Upper lobe of left lung (tissue), 6 donors: ENCODE measurements around the gene LIPT2. TPM values are rescaled to one million over a fixed set of nuclear protein-coding genes. Genes with fewer than 3 reads are reported as not detected.

Experiments used
- ATAC-seq, 2 donors: fragments of 200-7000 bp; cut with Tn5 transposase; one replicate each; pipeline ENCODE4 v1.9.1; 2022; ENCODE audit warnings: mild to moderate bottlenecking in 2 of 2, moderate library complexity in 2 of 2; ENCODE audit not compliant: low FRiP score in 2 of 2
- DNase-seq, 2 donors: peaks; one replicate each; pipeline ENCODE4 v3.0.0-alpha.2; 2019 to 2020
- H3K27ac ChIP-seq, 4 donors: fragments of 200-600 bp; sonication (generic); one replicate each; pipeline ENCODE4 v1.5.1; 2016 to 2019
- H3K27me3 ChIP-seq, 4 donors: fragments of 200-600 bp; sonication (generic); one replicate each; pipeline ENCODE4 v1.5.1; 2017 to 2019
- H3K36me3 ChIP-seq, 4 donors: fragments of 200-600 bp; sonication (generic); one replicate each; pipeline ENCODE4 v1.5.1; 2016 to 2019
- H3K4me1 ChIP-seq, 4 donors: fragments of 200-600 bp; sonication (generic); one replicate each; pipeline ENCODE4 v1.5.1; 2018 to 2019
- H3K4me3 ChIP-seq, 4 donors: fragments of 200-600 bp; sonication (generic); one replicate each; pipeline ENCODE4 v1.5.1; 2017 to 2019; ENCODE audit warnings: mild to moderate bottlenecking in 2 of 4, moderate library complexity in 1 of 4
- H3K9me3 ChIP-seq, 4 donors: fragments of 200-600 bp; sonication (generic); one replicate each; pipeline ENCODE4 v1.5.1; 2018 to 2019
- CTCF ChIP-seq, 6 experiments: fragments of 450-650 bp in 4 of 6; fragments of 200-600 bp in 2 of 6; sonication (generic) in 2 of 6; IDR thresholded peaks; one replicate each; pipeline ENCODE4 v1.5.1; 2016 to 2019; ENCODE audit warnings: antibody characterized with exemption in 6 of 6
- EP300 ChIP-seq, 4 donors: sonication (generic); formaldehyde crosslinking; IDR thresholded peaks; one replicate each; pipeline ENCODE4 v1.5.1; 2017; ENCODE audit warnings: antibody characterized with exemption in 4 of 4, control low read depth in 2 of 4
- POLR2A ChIP-seq, 4 donors: fragments of 450-650 bp; IDR thresholded peaks; one replicate each; pipeline ENCODE4 v1.5.1; 2016 to 2017; ENCODE audit warnings: antibody characterized with exemption in 4 of 4, mild to moderate bottlenecking in 2 of 4
- POLR2AphosphoS5 ChIP-seq, 2 donors: sonication (generic); formaldehyde crosslinking; IDR thresholded peaks; one replicate each; pipeline ENCODE4 v1.5.1; 2017; ENCODE audit warnings: antibody characterized with exemption in 2 of 2
- whole genome bisulfite sequencing, 2 donors: methylation state at CpG; one replicate each; pipeline ENCODE4 v1.1.5; 2017 to 2018; 5-methylcytosine and 5-hydroxymethylcytosine counted together
- total RNA-seq, 6 donors: library from RNA; depleted of rRNA in 4 of 6; stranded (reverse); fragments of >200 nt in 4 of 6; gene quantifications; one replicate each; pipeline versions ENCODE4 v1.1.0 to v1.2.1, GENCODE V29; 2016 to 2021
- donor health status: DM: no; HTN: no; CAD: no; lungs with moderate emphysema.
- donor health status: DM: no; HTN: yes; CAD: no; lungs with severe emphysema.

Gene LIPT2
- total RNA-seq, result 1 to 10 TPM; 3.3 to 8.5 (median 6.3) TPM

- TF ChIP-seq POLR2AphosphoS5 (IDR thresholded peaks at IDR 0.05), result peak; percentile 47 to 76
- peak in 2 of 6 experiments; percentile 40 to 53 for TF ChIP-seq CTCF (IDR thresholded peaks at IDR 0.05)
- peak; percentile 77 to 97 (median 84) for TF ChIP-seq POLR2A (IDR thresholded peaks at IDR 0.05)
- no peak for TF ChIP-seq EP300 (IDR thresholded peaks at IDR 0.05)
- WGBS, 2 donors, result 0 to 1% methylated on average over 15 to 48 of the region's 94 CpGs
- H3K4me1 ChIP-seq, result peaks cover 10 to 14% (median 12%) of the 10 kb centered on the region in 4 donors
Measured at GRCh38 chr11:74492974-74493790, at the start of gene LIPT2. Gene LIPT2, minus strand, starts transcription at chr11:74493724. Its CDS starts 21 bp downstream, at chr11:74493703.

GRCh38 chr11:74541466-74541865 lies 47.9 kb upstream of the LIPT2 start:
- no peaks in the 10 kb centered on the region for H3K36me3 ChIP-seq
- H3K27ac ChIP-seq, result no peak overlapping the region
- no peak for ATAC-seq
- H3K4me1 ChIP-seq, result no peaks in the 10 kb centered on the region
- no peak for TF ChIP-seq POLR2AphosphoS5 (IDR thresholded peaks at IDR 0.05)
- no peak for TF ChIP-seq EP300 (IDR thresholded peaks at IDR 0.05)
- no peak for TF ChIP-seq CTCF (IDR thresholded peaks at IDR 0.05)
- TF ChIP-seq POLR2A (IDR thresholded peaks at IDR 0.05), result no peak
- no peaks in the 10 kb centered on the region for H3K27me3 ChIP-seq
- no peak for DNase-seq
- no peak overlapping the region for H3K4me3 ChIP-seq
- peaks cover 0 to 12% (median 0%) of the 10 kb centered on the region in 4 donors for H3K9me3 ChIP-seq
- WGBS, 2 donors, result 92 to 96% methylated on average over 10 of the region's 10 CpGs

More at GRCh38 chr11:74492974-74493790, at the start of gene LIPT2:
- no peaks in the 10 kb centered on the region for H3K27me3 ChIP-seq
- H3K27ac ChIP-seq, result peak within 1 kb of the TSS; percentile 94 to 99 (median 98)
- H3K9me3 ChIP-seq, result no peaks in the 10 kb centered on the region
- H3K4me3 ChIP-seq, result peak within 1 kb of the TSS; percentile 79 to 94 (median 85)
- H3K36me3 ChIP-seq, result no peaks in the 10 kb centered on the region
- ATAC-seq (peak; percentile 99 to 100), DNase-seq (peak; percentile 98 to 99)

GRCh38 chr11:74540270-74540669 lies 46.7 kb upstream of the LIPT2 start:
- Histone ChIP-seq H3K4me1 (no peaks in the 10 kb centered on the region), H3K27ac (no peak overlapping the region), H3K9me3 (peaks cover 0 to 12% (median 0%) of the 10 kb centered on the region in 4 donors), H3K4me3 (no peak overlapping the region), H3K36me3 (no peaks in the 10 kb centered on the region), H3K27me3 (no peaks in the 10 kb centered on the region)
- 91 to 94% methylated on average over 9 of the region's 9 CpGs for WGBS, 2 donors
- no peak for DNase-seq
- no peak for ATAC-seq
- TF ChIP-seq POLR2AphosphoS5 (IDR thresholded peaks at IDR 0.05) (no peak), EP300 (IDR thresholded peaks at IDR 0.05) (no peak), POLR2A (IDR thresholded peaks at IDR 0.05) (no peak), CTCF (IDR thresholded peaks at IDR 0.05) (no peak)

GRCh38 chr11:74538680-74539079 lies 45.2 kb upstream of the LIPT2 start:
- DNase-seq (no peak), ATAC-seq (no peak)
- Histone ChIP-seq H3K4me1 (peaks cover 0 to 6% (median 0%) of the 10 kb centered on the region in 4 donors), H3K4me3 (no peak overlapping the region), H3K27ac (no peak overlapping the region), H3K27me3 (no peaks in the 10 kb centered on the region), H3K9me3 (peaks cover 0 to 3% (median 0%) of the 10 kb centered on the region in 4 donors), H3K36me3 (no peaks in the 10 kb centered on the region)
- TF ChIP-seq POLR2AphosphoS5 (IDR thresholded peaks at IDR 0.05), result no peak
- TF ChIP-seq CTCF (IDR thresholded peaks at IDR 0.05), result no peak
- no peak for TF ChIP-seq EP300 (IDR thresholded peaks at IDR 0.05)
- TF ChIP-seq POLR2A (IDR thresholded peaks at IDR 0.05), result no peak
